Urinary bladder (tissue), 4 donors: ENCODE measurements around the gene BRSK2. TPM values are rescaled to one million over a fixed set of nuclear protein-coding genes. Genes with fewer than 3 reads are reported as not detected.

ENCODE experiments used
- DNase-seq: peaks from one replicate; pipeline ENCODE4 v3.0.0-alpha.2; 2015; ENCODE audit errors: extremely low spot score
- H3K27ac ChIP-seq: one replicate; pipeline ENCODE4 v1.5.1; 2013; ENCODE audit warnings: low read depth, mild to moderate bottlenecking, moderate library complexity
- H3K36me3 ChIP-seq: one replicate; pipeline ENCODE4 v1.6.1; 2013; ENCODE audit warnings: mild to moderate bottlenecking, moderate library complexity; ENCODE audit not compliant: insufficient read depth
- H3K4me1 ChIP-seq: one replicate; pipeline ENCODE4 v1.6.1; 2013; ENCODE audit warnings: mild to moderate bottlenecking, moderate library complexity; ENCODE audit not compliant: insufficient read depth
- H3K4me3 ChIP-seq: one replicate; pipeline ENCODE4 v1.5.1; 2013; ENCODE audit warnings: low read depth, low read length
- WGBS: extraction: QIAGEN DNeasy Blood & Tissue Kit; methylation state at CpG from one replicate; pipeline ENCODE4 v1.1.7; 2013; 5-methylcytosine and 5-hydroxymethylcytosine counted together
- polyA plus RNA-seq: library from polyadenylated mRNA; stranded (reverse); fragments of 200-250 nt; gene quantifications from one replicate; pipeline ENCODE4 v1.2.3, GENCODE V29; 2013
- total RNA-seq: library from RNA; depleted of rRNA; stranded (reverse); fragments of >200 nt; gene quantifications from one replicate; pipeline ENCODE4 v1.2.3, GENCODE V29; 2014
- donor health status: healthy with polysubstance abuse.
- donor health status: healthy.

Gene BRSK2
- total and polyA plus RNA-seq, 2 donors = 2.6 to 3.0 TPM

GRCh38 chr11:1488575-1489180 is 98.9 kb downstream of the BRSK2 start:
- Histone ChIP-seq H3K27ac (no peak overlapping the region), H3K36me3 (no peaks in the 10 kb centered on the region), H3K4me3 (no peak overlapping the region), H3K4me1 (no peaks in the 10 kb centered on the region)
- 93% methylated on average over 20 of the region's 20 CpGs for WGBS
- DNase-seq = no peak

- no peak for DNase-seq
- 81% methylated on average over 7 of the region's 7 CpGs for WGBS
- H3K4me1 ChIP-seq = no peaks in the 10 kb centered on the region
- no peak overlapping the region for H3K27ac ChIP-seq
- no peaks in the 10 kb centered on the region for H3K36me3 ChIP-seq
- H3K4me3 ChIP-seq = no peak overlapping the region
Measured at GRCh38 chr11:1490651-1491050, 100.9 kb downstream of the BRSK2 start.

GRCh38 chr11:1491379-1491778 is 101.6 kb downstream of the BRSK2 start:
- H3K27ac ChIP-seq = no peak overlapping the region
- no peak for DNase-seq
- H3K36me3 ChIP-seq = no peaks in the 10 kb centered on the region
- H3K4me1 ChIP-seq = no peaks in the 10 kb centered on the region
- no peak overlapping the region for H3K4me3 ChIP-seq
- 96% methylated on average over 12 of the region's 12 CpGs for WGBS

- DNase-seq = no peak
- Histone ChIP-seq H3K4me1 (no peaks in the 10 kb centered on the region), H3K27ac (no peak overlapping the region), H3K4me3 (no peak overlapping the region), H3K36me3 (no peaks in the 10 kb centered on the region)
- WGBS = 94% methylated on average over 3 of the region's 3 CpGs
Measured at GRCh38 chr11:1493650-1494244, 104.0 kb downstream of the BRSK2 start.

- H3K4me1 ChIP-seq = no peaks in the 10 kb centered on the region
- no peaks in the 10 kb centered on the region for H3K36me3 ChIP-seq
- whole genome bisulfite sequencing = 90% methylated on average over 3 of the region's 3 CpGs
- DNase-seq = no peak
- no peak overlapping the region for H3K4me3 ChIP-seq
- H3K27ac ChIP-seq = no peak overlapping the region
Measured at GRCh38 chr11:1494650-1495049, 104.9 kb downstream of the BRSK2 start.

GRCh38 chr11:1496091-1496760 is 106.5 kb downstream of the BRSK2 start:
- Histone ChIP-seq H3K36me3 (no peaks in the 10 kb centered on the region), H3K4me1 (no peaks in the 10 kb centered on the region), H3K4me3 (no peak overlapping the region), H3K27ac (no peak overlapping the region)
- 82% methylated on average over 9 of the region's 9 CpGs for WGBS
- no peak for DNase-seq

GRCh38 chr11:1496761-1497095 is 107.0 kb downstream of the BRSK2 start:
- DNase-seq = no peak
- Histone ChIP-seq H3K36me3 (no peaks in the 10 kb centered on the region), H3K4me1 (no peaks in the 10 kb centered on the region), H3K4me3 (no peak overlapping the region), H3K27ac (no peak overlapping the region)
- WGBS = 82% methylated on average over 3 of the region's 3 CpGs

GRCh38 chr11:1497600-1497999 is 107.9 kb downstream of the BRSK2 start:
- H3K4me3 ChIP-seq = no peak overlapping the region
- WGBS = 92% methylated on average over 5 of the region's 5 CpGs
- DNase-seq = no peak
- H3K27ac ChIP-seq = no peak overlapping the region
- H3K4me1 ChIP-seq = no peaks in the 10 kb centered on the region
- no peaks in the 10 kb centered on the region for H3K36me3 ChIP-seq

- H3K4me1 ChIP-seq = no peaks in the 10 kb centered on the region
- H3K36me3 ChIP-seq = no peaks in the 10 kb centered on the region
- no peak for DNase-seq
- no peak overlapping the region for H3K27ac ChIP-seq
- 93% methylated on average over 13 of the region's 13 CpGs for WGBS
- no peak overlapping the region for H3K4me3 ChIP-seq
Measured at GRCh38 chr11:1498262-1498661, 108.5 kb downstream of the BRSK2 start.

- H3K27ac ChIP-seq = no peak overlapping the region
- 90% methylated on average over 28 of the region's 28 CpGs for WGBS
- no peak overlapping the region for H3K4me3 ChIP-seq
- H3K36me3 ChIP-seq = no peaks in the 10 kb centered on the region
- DNase-seq = no peak
- no peaks in the 10 kb centered on the region for H3K4me1 ChIP-seq
Measured at GRCh38 chr11:1499261-1499890, 109.6 kb downstream of the BRSK2 start.

GRCh38 chr11:1499899-1500298 is 110.2 kb downstream of the BRSK2 start:
- no peak for DNase-seq
- Histone ChIP-seq H3K27ac (no peak overlapping the region), H3K4me3 (no peak overlapping the region), H3K36me3 (no peaks in the 10 kb centered on the region), H3K4me1 (no peaks in the 10 kb centered on the region)
- WGBS = 95% methylated on average over 14 of the region's 14 CpGs

GRCh38 chr11:1500466-1501420 is 111.0 kb downstream of the BRSK2 start:
- Histone ChIP-seq H3K4me1 (no peaks in the 10 kb centered on the region), H3K4me3 (no peak overlapping the region), H3K27ac (no peak overlapping the region), H3K36me3 (no peaks in the 10 kb centered on the region)
- DNase-seq = no peak
- WGBS = 96% methylated on average over 28 of the region's 28 CpGs

- no peak overlapping the region for H3K27ac ChIP-seq
Measured at GRCh38 chr11:1501421-1502167, 111.9 kb downstream of the BRSK2 start.

More at GRCh38 chr11:1501421-1502167, 111.9 kb downstream of the BRSK2 start:
- Histone ChIP-seq H3K4me3 (no peak overlapping the region), H3K36me3 (no peaks in the 10 kb centered on the region), H3K4me1 (no peaks in the 10 kb centered on the region)
- 90% methylated on average over 25 of the region's 25 CpGs for WGBS
- DNase-seq = no peak
